H1 (cell line): ENCODE data around the gene FAM3B. TPM values are rescaled to one million over a fixed set of nuclear protein-coding genes. Genes with fewer than 3 reads are reported as not detected.

ENCODE experiments used
- BCL11A ChIP-seq, 2 experiments: IDR thresholded peaks; one replicate each; pipeline ENCODE4 v1.6.1; 2011; ENCODE audit warnings: low read depth in 2 of 2, low read length in 2 of 2, mild to moderate bottlenecking in 2 of 2
- CHD1 ChIP-seq: IDR thresholded peaks from 2 replicates; pipeline ENCODE4 v1.6.1; 2012; ENCODE audit warnings: low read depth, low read length, improper control_type of control experiment
- polyA plus RNA-seq, 7 experiments: library from polyadenylated mRNA; depleted of rRNA in 3 of 7; stranded (reverse) in 5 of 7; unstranded in 2 of 7; fragments of >200 nt in 5 of 7; fragments of 200-250 nt in 2 of 7; gene quantifications; 1 replicate in 5 of 7; 2 replicates in 1 of 7; 4 replicates in 1 of 7; pipeline versions ENCODE4 v1.2.1 to v1.2.3, GENCODE V29; 2011 to 2013; ENCODE audit warnings: missing spikeins in 2 of 7, mixed read lengths in 2 of 7
- total RNA-seq: library from RNA; stranded (reverse); fragmentation: NEBNext Ultra II Directional; extraction: Animal tissue kit (Norgen Biotek cat#: 25700); gene quantifications from 2 replicates; pipeline ENCODE4 v1.2.1, GENCODE V29; 2021
- TF ChIP-seq, protein P1 (sequence below): fragments of 300-600 bp; sonication (generic); IDR thresholded peaks from 2 replicates; pipeline ENCODE4 v1.7.1; 2012; ENCODE audit warnings: low read length, moderate library complexity, mild to moderate bottlenecking, inconsistent platforms; ENCODE audit not compliant: insufficient replicate concordance

Gene FAM3B
- total and polyA plus RNA-seq, 2 of the 8 experiments (the other 6 are each of a cell fraction or from before 2014, with no cell fraction given): 2.0 TPM

DNA sequence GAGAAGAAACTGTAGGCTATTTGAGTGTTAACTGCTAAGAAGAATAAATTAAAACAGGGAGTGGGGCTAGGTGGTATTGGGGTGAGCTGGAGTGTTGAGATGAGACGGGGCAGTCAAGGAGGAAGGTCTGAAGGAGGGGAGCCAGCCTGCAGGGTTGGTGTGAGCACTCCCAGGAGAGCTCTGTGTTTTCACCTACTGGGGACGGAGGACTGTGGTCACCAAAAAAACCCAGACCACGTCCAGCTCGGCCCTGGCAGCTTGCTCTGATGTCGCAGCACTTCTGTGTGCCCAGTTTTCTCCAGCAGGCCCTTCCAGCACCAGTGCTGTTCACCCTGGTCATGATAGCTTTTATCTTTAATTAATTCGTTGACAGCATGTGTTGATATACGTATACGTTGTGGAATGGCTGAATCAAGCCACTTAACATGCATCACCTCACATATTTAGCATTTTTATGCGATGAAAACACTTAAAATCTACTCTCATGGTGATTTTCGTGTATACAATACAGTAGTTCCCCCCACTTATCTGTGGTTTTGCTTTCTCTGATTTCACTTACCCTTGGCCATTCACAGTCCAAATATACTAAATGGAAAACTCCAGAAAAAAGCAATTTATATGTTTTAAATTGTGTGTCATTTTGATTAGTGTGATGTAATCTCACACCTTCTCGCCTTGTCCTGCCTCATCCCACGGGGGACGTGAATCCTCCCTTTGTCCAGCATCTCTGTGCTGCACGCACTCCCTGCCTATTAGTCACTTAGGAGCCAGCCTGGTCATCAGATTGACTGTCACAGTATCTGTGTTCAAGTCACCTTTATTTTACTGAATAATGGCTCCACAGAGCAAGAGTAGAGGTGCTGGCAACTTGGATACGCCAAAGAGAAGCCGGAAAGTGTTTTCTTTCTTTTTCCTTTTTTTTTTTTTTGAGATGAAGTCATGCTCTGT lies 12.3 kb downstream of the FAM3B start (continued):
- TF ChIP-seq, protein P1, sequence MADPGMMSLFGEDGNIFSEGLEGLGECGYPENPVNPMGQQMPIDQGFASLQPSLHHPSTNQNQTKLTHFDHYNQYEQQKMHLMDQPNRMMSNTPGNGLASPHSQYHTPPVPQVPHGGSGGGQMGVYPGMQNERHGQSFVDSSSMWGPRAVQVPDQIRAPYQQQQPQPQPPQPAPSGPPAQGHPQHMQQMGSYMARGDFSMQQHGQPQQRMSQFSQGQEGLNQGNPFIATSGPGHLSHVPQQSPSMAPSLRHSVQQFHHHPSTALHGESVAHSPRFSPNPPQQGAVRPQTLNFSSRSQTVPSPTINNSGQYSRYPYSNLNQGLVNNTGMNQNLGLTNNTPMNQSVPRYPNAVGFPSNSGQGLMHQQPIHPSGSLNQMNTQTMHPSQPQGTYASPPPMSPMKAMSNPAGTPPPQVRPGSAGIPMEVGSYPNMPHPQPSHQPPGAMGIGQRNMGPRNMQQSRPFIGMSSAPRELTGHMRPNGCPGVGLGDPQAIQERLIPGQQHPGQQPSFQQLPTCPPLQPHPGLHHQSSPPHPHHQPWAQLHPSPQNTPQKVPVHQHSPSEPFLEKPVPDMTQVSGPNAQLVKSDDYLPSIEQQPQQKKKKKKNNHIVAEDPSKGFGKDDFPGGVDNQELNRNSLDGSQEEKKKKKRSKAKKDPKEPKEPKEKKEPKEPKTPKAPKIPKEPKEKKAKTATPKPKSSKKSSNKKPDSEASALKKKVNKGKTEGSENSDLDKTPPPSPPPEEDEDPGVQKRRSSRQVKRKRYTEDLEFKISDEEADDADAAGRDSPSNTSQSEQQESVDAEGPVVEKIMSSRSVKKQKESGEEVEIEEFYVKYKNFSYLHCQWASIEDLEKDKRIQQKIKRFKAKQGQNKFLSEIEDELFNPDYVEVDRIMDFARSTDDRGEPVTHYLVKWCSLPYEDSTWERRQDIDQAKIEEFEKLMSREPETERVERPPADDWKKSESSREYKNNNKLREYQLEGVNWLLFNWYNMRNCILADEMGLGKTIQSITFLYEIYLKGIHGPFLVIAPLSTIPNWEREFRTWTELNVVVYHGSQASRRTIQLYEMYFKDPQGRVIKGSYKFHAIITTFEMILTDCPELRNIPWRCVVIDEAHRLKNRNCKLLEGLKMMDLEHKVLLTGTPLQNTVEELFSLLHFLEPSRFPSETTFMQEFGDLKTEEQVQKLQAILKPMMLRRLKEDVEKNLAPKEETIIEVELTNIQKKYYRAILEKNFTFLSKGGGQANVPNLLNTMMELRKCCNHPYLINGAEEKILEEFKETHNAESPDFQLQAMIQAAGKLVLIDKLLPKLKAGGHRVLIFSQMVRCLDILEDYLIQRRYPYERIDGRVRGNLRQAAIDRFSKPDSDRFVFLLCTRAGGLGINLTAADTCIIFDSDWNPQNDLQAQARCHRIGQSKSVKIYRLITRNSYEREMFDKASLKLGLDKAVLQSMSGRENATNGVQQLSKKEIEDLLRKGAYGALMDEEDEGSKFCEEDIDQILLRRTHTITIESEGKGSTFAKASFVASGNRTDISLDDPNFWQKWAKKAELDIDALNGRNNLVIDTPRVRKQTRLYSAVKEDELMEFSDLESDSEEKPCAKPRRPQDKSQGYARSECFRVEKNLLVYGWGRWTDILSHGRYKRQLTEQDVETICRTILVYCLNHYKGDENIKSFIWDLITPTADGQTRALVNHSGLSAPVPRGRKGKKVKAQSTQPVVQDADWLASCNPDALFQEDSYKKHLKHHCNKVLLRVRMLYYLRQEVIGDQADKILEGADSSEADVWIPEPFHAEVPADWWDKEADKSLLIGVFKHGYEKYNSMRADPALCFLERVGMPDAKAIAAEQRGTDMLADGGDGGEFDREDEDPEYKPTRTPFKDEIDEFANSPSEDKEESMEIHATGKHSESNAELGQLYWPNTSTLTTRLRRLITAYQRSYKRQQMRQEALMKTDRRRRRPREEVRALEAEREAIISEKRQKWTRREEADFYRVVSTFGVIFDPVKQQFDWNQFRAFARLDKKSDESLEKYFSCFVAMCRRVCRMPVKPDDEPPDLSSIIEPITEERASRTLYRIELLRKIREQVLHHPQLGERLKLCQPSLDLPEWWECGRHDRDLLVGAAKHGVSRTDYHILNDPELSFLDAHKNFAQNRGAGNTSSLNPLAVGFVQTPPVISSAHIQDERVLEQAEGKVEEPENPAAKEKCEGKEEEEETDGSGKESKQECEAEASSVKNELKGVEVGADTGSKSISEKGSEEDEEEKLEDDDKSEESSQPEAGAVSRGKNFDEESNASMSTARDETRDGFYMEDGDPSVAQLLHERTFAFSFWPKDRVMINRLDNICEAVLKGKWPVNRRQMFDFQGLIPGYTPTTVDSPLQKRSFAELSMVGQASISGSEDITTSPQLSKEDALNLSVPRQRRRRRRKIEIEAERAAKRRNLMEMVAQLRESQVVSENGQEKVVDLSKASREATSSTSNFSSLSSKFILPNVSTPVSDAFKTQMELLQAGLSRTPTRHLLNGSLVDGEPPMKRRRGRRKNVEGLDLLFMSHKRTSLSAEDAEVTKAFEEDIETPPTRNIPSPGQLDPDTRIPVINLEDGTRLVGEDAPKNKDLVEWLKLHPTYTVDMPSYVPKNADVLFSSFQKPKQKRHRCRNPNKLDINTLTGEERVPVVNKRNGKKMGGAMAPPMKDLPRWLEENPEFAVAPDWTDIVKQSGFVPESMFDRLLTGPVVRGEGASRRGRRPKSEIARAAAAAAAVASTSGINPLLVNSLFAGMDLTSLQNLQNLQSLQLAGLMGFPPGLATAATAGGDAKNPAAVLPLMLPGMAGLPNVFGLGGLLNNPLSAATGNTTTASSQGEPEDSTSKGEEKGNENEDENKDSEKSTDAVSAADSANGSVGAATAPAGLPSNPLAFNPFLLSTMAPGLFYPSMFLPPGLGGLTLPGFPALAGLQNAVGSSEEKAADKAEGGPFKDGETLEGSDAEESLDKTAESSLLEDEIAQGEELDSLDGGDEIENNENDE: no peak
- TF ChIP-seq CHD1 (no peak), BCL11A (IDR thresholded peaks at IDR 0.05; ENCODE audit: low read depth in 2 of 2, low read length in 2 of 2) (no peak)
